NCI-H1694 (cell line): Measurements from ENCODE around the gene GCSAM.
A peak's percentile ranks its signal among the peaks of the same experiment; 100 is the strongest.

Experiments
- DNase-seq: peaks from one replicate; lab custom pipeline; 2025; lab: John Stamatoyannopoulos, UW

Gene GCSAM

GRCh38 chr3:112129925-112130637, 3.0 kb downstream of the GCSAM start:
- DNase-seq, result no peak

GRCh38 chr3:112128843-112129727, 4.0 kb downstream of the GCSAM start:
- DNase-seq, result no peak

- no peak for DNase-seq
Measured at GRCh38 chr3:112127522-112128494, 5.2 kb downstream of the GCSAM start.

GRCh38 chr3:112126511-112126911, 6.5 kb downstream of the GCSAM start:
- no peak for DNase-seq

GRCh38 chr3:112124907-112125607, 8.0 kb downstream of the GCSAM start:
- DNase-seq, result no peak

DNA sequence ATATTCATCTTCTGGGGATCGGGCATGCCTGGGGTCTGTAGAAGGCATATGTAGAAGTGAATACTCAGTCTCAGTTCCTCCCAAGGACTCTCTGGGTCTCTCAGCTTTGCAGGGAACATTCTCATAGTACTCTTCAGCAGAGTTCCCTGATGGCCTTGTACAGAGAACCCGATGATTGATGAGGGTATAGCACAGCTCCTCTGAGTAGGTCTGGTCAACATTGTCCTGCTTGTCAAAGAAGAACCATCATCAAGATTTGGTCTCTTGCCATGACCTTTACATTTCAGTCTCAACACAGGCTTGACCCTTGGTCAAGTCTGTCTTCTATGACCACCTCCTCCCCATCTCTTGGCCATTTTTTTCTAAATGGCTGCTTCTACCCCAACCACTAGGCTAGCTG, 9.5 kb downstream of the GCSAM start:
- no peak for DNase-seq

- DNase-seq, result no peak
Measured at GRCh38 chr3:112122870-112123269, 10.2 kb downstream of the GCSAM start.

- DNase-seq, result no peak
Measured at GRCh38 chr3:112121577-112122547, 11.2 kb downstream of the GCSAM start.

GRCh38 chr3:112119962-112120836, 12.8 kb downstream of the GCSAM start:
- DNase-seq, result no peak

DNA sequence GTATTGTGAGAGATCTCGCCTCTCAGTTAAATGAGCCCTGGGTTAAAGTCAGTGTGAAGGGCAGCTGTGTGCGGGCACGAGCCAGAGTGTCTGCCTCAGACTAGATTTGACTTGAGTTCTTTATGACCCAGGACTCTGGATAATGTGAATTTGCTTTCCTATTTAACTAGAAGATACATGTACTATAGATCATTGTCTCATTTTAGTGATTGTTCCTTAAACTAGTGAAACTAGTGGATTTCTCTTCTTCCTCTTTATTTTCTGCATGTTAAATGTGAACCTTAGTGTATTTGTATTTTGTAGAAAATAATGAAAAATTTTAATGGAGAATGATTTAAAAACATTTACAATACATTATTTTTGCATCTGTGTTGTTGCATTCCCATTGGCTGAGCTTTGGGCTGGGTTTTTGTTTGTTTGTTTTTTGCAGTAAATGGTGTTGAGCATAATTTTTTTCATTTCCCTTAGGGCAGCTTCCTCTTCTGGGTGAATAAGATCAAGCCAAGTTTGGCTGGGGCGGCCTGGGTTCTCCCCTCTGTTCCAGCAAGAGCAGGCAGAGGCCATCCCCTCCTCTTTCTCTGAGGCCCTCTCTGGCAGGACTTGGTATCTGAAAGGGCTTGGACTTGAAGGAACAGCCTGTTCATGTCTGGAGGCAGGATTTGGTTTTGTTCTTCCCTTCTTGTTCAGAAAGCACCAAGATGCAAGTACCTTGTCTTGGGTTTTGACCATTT, 15.0 kb downstream of the GCSAM start:
- DNase-seq, result no peak

DNA sequence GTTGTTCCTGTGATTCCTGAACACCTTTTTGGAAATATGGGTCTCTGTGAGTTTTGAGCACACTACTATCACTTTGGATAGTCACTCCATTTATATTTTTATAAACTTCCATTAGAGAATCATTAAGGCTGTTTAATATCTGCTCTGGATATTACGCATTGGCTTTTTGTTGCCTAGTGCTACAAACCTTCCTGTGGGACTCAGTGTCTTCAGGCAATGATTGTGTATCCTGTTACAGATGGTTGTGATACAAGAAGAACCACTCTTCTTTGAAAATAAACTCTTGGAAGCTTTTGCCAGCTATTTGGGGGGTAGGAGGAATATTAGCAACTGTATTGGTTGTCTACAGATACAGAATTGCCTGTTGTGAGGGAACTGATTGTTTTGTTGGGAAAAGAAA, 15.6 kb downstream of the GCSAM start:
- no peak for DNase-seq

GRCh38 chr3:112116748-112117186, 16.3 kb downstream of the GCSAM start:
- DNase-seq, result no peak

DNA sequence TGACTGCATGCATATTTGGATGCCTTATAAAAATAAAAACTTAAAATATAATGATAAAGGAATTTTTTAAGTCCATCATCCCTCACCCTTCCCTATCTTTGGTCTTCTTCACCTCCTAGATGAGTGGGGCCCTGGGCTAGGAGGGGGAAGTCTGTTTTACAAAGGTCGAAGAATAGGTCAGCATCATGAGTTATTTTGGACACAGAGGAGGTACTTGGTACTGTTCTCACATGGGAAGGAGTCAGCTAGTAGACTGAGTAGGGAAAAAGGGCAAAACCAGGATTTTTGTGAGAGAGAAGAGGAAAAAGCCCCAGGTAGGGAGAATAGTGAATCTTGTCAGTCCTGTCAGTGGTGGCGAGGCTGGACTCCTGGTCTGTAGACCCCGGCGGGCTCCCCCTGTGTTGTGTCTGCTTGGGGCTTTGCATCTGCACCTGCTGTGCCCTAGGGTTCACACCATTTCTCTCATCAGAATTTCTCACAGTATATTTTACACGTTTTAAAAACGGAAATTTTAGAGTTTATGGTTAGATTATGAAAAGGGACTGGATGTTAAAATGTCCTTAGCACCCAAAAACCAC, 17.2 kb downstream of the GCSAM start:
- no peak for DNase-seq

GRCh38 chr3:112115161-112115739, 17.8 kb downstream of the GCSAM start:
- no peak for DNase-seq

DNA sequence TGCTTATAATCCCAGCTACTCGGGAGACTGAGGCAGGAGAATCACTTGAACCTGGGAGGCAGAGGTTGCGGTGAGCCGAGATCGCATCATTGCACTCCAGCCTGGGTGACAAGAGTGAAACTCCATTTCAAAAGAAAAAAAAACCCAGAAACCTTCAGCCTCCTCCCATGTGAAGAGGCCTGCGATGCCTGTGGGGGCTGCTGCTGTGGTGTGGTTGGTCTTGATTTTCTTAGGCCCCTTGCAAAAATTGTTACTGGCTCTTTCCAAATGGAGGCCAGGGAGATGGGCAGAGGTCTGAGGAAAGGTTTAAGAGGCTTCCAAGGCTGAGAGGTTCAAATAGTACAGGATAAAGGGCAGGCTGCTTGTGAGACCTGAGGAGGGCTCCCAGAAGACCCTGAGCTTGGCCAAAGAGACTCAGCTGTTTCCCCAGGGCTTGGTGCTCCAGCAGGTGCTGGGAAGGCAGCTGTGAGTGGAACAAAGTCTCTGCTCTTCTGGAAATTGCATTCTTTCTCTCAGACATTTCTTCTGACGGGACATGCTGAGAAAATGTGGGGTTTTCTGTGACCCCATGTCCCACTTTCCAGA, 18.4 kb downstream of the GCSAM start:
- no peak for DNase-seq

GRCh38 chr3:112111785-112112402, 21.2 kb downstream of the GCSAM start:
- DNase-seq, result peak; percentile 56

GRCh38 chr3:112109322-112109721, 23.7 kb downstream of the GCSAM start:
- no peak for DNase-seq
